ENCODE data around the gene CCDC60.
A peak's percentile ranks its signal among the peaks of the same experiment; 100 is the strongest.

Gene CCDC60

DNA sequence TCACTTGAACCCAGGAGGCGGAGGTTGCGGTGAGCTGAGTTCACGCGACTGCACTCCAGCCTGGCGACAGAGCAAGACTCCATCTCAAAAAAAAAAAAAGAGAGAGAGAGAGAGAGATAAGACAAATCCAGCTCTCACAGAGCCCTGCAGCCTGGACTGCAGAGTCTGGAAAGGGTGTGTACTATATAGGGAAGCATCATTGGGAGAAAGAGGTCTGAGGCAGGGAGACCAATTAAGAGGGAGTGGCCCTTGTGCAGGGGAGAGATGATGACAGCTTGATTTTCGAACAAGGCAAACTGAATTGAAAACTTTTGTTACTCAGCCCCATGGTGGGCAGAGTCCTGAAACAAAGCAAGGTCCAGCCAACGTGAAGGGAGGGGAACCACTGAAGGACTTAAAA, 116.2 kb downstream of the CCDC60 start:
- DNase-seq, result no peak

DNA sequence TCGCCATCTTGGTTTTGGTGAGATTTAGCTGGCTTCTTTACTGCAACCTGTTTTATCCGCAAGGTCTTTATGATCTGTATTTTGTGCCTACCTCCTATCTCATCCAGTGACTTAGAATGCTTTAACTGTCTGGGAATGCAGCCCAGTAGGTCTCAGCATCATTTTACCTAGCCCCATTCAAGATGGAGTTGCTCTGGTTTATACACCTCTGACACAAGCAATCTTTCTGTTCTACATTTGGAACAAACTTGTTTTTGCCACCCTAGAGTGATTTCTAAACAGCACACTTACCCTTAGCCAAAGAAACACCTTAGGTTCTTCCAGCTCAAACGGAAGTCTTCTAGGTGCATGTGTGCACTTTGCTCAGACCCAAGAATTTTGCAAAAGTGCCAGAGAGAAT, 122.3 kb downstream of the CCDC60 start:
- no peak for DNase-seq

DNA sequence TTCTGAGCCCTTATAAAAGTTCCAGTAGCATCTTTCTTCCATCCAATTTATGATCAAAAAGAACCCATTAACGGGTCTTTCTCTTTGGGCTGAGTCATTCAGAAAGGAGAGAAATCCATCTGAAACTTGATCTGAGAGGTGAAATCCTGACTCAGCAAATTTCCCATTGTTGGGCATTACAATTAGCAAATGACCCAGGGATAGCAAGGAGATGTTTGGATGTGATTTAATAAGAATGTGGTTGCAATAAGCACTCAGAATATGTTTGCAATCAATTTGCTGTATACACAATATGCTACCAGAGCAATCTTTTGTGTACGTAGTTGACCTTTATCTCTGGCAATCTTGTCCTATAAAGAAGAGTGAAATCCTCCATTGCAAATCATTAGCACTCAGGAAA, 122.7 kb downstream of the CCDC60 start:
- no peak for DNase-seq

DNA sequence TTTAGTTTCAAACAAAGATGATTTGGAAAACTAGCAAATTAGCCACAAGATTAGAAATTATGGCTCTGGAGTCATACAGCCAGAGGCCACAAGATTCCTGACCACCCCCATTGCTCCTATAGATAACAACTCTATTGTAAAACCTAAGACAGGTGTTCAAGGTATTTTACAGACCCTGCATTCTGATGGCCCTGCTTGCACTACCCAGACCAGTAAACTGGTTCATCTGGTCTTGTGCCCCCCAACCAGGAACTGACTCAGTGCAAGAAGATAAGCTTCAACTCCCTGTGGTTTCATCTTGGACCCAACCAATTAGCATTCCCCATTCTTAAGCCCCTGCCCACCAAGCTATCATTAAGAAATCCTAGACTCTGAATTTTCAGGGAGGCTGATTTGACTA, 125.0 kb downstream of the CCDC60 start:
- no peak for DNase-seq

DNA sequence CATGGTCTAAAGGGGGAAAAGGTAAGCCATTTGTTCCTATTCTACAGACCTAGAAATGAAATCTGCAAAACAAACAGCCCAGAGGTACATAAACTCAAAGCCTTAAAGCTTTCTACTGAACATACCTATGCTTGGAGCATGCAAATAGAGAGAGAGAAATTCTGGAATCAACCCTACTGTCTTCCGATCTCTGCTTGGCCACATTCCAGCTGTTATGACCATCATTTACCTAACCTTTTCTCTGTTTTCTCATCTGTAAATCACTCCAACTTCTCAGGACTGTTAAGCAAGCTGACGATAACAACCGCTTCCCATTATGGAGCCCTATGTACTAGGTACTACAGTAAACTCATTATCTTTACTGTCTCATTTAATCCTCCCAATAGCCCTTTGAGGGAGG, 126.3 kb downstream of the CCDC60 start:
- no peak for DNase-seq

DNA sequence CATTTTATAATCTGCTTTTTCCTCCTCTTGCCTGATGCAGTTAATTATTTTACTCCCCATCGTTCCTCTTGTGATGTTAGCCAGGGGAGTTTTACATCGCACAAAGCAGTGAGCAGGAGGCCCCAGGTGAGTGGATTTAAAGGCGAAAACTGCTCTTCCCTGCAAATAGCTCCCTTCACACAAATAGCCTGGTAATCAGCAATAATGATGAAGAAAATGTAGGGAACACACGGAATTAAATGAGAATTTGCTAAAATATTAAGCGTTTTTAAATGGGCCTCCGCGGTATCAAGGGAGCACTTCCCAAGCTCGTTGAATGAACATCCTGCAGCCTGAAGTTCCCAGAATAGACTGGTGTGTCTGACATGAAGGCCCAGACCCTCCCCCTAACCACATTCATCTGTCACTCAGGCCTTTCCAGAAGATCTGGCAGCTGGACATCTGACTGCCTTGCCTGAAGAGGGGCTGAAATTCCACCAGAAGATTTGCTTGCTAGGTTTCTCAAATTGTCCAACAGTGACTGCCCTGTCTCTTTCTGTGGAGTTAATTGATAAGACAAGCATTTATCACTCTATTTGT, 127.2 kb downstream of the CCDC60 start:
- DNase-seq, result no peak

DNA sequence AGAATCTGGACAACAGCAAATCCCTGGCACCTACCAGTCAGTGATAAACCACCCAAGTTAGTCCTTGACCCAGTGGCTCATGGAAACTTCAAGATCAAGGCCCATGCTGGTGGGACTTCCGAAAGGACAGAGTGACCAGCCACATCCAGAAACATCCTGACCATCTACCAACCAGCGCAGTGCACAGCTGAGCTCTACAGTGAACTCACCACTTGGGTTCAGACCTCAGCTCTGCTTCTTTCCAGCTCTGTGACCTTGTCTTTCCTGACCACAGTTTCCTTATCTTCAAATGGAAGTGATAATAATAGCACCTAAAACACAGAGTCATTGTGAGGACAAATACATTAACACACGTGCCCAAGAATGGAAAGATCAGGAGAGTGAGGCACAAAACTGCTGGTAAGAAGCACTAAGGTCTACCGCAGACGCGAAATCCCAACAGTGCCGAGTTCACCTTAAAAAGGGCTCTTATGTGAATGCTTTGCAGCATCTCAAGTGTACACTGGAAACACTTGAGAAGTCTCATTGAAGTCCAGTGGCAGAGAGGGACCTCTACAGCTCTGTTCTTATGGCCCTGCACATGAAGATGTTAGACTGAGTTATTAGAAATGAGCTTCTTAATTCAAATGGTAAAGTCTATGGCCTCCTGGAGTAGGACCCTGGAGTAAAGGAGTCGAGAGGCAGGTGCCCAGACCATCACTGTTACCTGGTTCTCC, 128.8 kb downstream of the CCDC60 start:
- no peak for DNase-seq

DNA sequence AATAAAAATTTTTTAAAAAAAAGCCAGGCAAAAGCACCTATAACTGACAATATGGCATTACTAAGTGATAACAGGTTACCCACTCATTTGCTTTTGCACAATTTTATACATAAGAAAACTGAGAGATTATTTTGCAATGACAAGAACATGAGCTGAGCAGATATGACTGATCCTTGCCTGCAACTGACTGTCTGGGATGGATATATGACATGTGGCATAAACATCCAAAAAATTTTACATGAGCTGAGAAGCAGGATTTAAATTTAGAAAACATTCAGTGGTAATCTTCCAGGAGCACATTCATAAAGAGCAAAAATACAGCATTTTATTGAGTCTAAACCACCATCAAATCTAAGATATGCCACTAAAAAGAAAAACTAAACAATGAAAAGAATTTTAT, 133.8 kb downstream of the CCDC60 start:
- DNase-seq, result no peak

DNA sequence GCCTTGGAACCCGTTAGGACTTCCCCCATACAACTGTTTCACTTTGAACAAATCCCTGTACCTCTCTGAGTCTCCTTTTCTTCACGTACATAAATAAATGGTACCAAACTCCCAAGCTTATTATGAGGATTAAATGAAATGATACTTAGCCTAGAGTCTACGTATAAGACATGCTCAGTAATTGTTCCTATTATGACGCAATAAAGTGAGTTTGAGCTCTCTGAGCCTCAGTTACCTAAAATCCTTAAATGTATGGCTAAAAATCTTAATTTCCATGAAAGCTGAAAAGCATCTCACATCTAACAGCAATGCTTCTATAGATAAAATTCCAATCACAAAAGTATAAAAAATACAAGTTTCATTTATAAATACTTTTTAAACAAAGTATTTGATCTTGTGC, 141.1 kb downstream of the CCDC60 start:
- DNase-seq, result no peak

DNA sequence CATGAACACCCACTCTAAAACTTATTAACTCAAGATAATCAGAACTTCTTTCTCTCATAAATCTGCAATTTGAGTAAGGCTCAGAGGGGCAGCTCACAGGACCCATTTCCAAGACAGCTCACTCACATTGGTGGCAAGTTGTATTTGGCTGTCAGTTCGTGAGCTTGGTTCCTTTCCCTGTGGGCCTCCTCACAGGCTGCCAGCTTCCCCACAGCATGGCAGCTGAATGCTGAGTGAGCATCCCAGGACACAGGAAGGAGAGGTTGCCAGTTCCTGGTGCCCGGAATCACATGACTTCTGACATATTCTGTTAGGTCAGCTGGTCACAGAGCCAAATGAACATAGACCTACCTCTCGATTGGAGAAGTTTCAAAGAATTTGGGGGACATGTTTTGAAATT, 142.4 kb downstream of the CCDC60 start:
- no peak for DNase-seq

DNA sequence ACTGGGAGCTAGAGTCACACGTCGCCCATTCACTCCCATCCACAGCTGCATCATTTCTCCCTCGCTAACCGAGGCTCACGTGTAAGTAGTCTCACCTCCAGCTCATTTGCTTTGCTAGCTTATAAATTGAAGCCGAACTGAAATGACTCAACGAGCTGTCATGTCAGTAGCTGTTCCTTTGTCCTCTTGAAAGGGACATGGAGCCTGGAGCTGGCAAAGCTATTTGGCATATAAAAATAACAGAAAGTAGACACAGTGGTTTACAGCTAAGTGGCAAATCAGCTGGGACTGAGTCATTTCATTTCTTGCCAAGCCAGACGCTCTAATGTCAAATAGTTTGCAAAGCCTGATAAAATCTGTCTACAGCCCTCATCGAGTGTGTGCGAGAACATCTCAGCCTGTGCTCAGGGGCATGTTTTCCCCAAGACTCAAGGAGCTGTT, 144.6 kb downstream of the CCDC60 start:
- DNase-seq, result no peak

DNA sequence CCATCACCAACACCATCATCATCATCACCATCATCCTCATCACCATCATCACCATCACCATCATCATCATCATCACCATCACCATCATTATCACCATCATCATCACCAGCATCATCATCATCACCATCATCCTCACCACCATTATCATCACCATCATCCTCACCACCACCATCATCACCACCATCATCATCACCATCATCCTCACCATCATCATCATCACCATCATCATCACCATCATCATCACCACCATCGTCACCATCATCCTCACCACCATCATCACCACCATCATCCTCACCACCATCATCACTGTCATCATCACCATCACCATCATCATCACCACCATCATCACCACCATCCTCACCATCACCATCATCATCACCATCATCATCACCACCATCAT, 146.0 kb downstream of the CCDC60 start:
- DNase-seq, result no peak

DNA sequence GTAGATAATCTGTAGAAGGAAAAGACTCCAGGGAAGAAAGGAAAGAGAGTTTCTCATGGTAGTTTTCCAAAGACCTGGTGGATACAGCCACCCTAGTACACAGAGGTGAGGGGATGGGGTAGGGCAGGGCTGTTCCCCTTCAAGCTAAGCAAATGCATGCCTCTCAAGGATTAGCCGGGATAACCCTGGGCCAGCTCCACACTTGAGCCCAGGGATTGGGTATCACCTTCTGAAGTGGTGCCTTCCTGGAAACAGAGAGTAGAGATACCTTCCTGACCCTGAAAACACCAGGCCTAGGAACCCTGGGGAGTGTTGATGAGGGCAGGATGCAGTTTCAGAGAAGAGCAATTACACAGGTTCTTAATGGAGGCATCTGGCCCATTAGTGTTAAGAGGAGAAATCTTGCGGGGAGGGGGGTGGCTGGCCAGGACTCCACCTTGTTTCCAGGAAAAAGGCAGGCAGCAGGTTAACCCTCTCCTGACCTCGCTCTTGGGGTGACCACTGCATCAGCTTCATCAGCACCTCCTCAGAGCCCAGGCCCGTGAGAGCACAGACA, 152.1 kb downstream of the CCDC60 start:
- peak; percentile 66 for DNase-seq

DNA sequence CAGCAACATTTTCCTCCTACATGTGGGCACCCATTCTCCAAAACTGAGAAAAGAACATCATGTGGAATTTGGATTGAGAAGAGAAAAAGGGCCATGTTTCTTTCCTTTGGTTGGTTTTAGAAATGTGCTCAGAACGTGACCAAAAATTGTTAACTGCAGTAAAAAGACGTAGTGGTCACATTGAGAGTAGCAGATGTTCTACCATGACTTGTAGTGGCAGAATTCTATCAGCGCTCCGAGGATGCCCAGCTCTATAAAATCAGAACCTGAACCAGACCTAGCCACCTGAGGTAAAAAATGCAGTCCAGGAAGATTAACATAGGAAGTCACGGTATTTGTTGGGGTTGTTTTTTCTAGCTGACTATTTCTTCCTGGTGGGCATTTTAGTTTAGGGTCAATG, 157.3 kb downstream of the CCDC60 start:
- DNase-seq, result no peak

DNA sequence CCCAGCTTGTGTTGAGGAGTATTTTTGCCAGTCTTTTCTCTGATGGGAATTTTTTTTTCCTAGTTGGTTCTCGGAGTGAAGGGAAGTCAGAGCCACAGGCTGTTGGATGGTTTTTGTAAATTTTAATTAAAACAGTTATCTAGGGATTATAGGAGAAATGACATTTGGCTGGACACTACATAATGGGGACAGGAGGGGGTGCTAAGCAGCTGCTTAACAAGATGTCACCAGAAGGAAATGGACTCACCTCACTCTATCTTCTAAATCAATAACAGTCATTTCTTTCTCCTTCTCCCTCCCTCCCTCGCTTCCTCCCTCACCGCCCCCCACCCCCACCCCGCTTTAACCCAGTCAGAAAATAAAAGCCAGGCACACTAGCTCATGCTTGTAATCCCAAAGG, 165.7 kb downstream of the CCDC60 start:
- DNase-seq, result no peak

DNA sequence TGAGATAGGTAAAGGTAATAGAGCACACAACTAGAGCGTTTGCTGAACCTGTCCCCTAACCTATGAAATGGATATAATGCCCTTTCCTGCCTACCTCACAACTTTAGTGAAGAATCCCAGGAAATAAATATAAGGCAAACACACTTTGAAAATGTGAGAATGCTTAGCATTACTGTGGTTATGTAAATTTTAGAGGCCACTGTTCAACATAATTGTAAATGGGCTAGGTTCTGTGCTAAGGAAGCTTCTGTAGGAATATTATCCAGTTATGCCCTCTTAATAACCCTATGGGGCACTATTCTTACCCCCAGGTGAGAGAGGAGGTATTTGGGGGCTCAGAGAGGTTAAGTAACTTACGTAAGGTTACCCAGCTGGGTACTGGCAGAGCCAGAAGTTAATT, 166.5 kb downstream of the CCDC60 start:
- no peak for DNase-seq

DNA sequence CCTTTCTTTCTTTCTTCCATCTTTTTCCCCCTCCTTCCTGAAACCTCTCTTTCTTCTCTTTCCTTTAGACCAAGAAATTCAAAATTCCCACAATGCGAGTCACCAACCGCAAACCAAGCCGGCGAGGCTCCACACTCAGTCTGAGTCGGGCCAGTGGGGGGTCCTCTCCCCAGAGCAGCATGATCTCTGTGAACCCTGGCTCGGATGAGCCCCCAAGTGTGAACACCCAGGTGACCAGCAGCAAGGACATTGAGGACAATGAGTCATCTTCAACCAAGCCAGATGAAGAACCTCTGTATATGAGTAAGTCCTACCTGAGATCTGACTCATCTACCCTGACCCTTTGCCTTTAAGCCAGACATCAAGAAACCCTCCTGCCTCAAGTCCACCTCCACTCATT, 170.5 kb downstream of the CCDC60 start:
- DNase-seq, result no peak

DNA sequence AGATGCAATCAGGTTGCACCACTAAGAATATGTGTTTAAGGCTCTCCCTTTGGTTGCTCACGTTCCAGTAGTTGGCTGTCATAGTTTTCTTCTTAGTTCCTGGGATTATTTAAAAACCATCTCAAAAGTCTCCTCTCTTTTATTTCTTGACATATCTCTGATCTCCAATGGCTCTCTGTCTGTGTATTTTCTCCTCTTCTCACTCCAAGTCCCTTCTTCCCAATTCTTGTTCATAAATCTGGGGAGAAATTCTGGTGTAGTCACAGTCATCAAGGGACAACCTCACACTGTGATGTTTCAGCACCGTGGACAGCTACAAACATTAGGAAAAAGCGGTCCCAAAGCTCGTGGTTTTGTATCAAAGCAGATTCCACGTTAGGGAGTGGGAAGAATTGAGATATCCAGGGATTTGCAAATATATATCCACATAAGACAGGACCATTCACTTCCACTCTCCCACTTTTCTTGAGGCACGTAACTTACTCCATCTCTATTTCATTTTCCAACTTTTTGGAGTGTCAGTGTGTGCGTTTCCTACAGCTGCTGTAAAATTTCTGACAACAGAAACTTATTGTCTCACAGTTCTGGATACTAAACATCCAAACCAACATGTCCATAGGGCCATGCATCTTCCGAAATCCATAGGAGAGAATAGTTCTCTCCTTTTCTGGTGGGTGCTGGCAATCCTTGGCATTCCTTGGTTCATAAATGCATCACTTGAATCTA, 178.4 kb downstream of the CCDC60 start:
- no peak for DNase-seq

DNA sequence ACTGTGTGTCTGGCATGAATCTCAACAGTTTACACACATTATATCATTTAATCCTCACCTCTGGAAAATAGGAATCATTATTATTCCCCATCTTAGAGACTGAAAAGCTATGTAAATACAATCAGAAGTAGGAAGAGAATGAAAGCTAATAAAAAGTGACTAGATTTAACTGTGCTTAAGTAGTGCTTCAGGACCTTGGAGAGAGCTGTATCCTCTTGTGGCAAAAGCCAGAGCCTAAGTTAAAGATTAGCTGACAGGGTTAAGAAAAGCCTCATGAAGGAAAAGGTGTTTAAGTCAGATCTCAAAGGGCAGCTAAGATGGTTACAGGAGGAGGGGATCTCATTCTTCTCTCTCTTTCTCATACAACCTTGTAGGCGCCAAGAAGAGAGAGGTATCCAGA, 193.7 kb downstream of the CCDC60 start:
- no peak for DNase-seq

DNA sequence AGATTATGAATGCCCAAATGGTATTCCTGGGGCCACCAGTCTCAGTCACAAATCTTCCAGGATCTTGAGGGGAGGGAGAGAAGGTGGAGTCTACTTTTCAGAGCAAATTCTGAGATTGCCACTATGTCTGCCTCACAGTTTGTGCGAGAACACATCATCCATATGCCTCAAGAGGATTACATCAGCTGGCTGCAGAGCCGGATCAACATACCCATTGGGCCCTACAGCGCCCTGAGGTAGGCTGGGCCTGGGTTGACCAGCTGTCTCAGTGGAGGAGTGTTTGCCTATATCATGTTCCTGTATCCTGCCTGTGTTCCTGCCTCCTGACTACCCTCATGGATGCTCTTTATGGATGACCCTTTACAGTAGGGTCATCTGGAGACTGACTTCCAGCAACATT, 205.9 kb downstream of the CCDC60 start:
- no peak for DNase-seq

DNA sequence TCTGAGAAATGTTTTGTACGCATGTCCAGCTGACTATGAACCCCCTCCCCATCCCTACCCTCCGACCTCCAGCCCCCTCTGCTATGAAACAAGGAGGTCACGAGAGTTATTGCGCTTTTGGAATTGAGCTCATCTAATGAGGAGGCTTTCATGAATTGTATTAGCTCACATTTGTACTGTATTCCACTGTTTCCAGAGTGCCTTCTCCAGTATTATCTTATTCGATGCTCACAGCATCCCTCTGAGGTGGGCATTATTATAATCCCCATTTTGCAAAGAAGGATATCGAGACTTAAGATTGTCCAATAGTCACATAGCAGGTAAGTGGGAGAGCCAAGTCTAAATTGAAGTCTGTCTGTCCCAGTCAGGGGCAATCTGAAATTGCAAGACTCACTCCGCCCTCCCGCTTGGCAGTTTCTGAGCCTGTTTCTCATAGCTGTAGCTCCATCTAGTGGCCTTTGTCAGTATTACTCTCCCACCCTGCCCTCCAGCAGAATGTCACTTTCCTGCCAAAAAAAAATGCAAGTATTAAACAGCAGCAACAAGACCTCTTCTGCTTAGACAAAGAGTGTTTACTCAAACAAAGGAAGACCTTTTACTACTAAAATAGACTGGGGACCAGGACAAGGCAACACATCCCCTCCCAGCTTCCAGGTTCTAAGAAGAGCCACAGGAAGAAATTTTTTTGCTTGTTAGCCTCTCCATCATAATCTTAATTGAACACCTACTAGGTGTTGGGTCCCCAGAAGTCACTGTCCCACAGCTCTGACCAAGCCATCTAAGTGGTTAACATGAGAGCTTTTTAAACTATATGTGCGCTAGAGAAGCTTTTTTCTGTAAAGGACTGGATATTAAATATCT, 210.5 kb downstream of the CCDC60 start:
- peak; percentile 58 for DNase-seq

DNA sequence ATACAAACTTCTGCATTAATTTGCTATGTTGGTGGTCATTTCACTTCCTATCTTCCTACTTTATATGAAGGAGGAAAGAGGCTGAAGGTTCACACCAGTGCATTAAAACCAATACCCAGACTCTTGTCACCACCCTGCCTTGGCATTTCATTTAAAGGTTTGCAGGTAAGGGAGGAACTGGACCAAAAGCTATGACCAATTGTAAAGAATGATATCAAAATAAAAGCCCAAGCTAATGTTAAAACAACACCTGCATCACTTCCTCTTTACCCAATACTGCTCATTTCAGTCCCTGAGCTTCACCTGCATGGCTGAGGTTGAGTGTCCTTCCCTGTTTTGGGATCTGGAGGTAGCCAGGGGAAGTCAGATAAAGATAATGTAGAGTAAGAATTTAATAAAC, 211.8 kb downstream of the CCDC60 start:
- DNase-seq, result no peak

DNA sequence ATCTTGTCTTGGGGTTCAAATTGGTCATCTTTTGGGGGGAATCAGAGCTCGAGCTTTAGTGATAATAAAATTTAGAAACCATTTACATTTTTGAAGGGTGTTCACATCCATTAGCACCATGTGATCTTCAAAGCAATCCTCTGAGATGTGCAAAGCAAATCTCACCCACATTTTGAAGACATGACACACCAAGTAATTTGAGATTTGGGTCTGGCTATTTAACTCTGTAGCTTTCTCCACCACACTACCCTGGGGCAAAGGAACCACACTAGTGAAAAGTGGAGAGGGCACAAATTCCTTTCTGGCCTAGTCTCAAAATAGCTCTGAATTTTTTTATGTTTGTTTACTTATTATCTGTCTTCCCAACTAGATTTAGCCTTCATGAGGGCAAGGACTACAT, 212.5 kb downstream of the CCDC60 start:
- no peak for DNase-seq

Data from NCI-H1436 (cell line).